Right atrium auricular region (tissue), 2 donors: Measurements from ENCODE around the gene KRTAP10-3. TPM values are rescaled to one million over a fixed set of nuclear protein-coding genes. Genes with fewer than 3 reads are reported as not detected.

ENCODE experiments used
- DNase-seq: peaks from one replicate; pipeline ENCODE4 v3.0.0-alpha.2; 2019; ENCODE audit warnings: low spot score
- H3K27ac ChIP-seq, 2 donors: fragments of 200-600 bp; sonication (generic); 1 replicate in 1 of 2; 2 replicates in 1 of 2; pipeline ENCODE4 v1.5.1; 2016 to 2019
- H3K27me3 ChIP-seq, 2 donors: fragments of 200-600 bp; sonication (generic); one replicate each; pipeline versions ENCODE4 v1.5.1 to v1.6.0; 2017 to 2019
- H3K36me3 ChIP-seq: fragments of 200-600 bp; sonication (generic); one replicate; pipeline ENCODE4 v1.5.1; 2016
- H3K4me1 ChIP-seq, 2 donors: fragments of 200-600 bp; sonication (generic); one replicate each; pipeline versions ENCODE4 v1.5.1 to v1.6.0; 2017 to 2019
- H3K4me3 ChIP-seq, 2 donors: fragments of 200-600 bp; sonication (generic); 1 replicate in 1 of 2; 2 replicates in 1 of 2; pipeline ENCODE4 v1.5.1; 2017 to 2019; ENCODE audit warnings: mild to moderate bottlenecking in 1 of 2, moderate library complexity in 1 of 2
- H3K9me3 ChIP-seq, 2 donors: fragments of 200-600 bp; sonication (generic); one replicate each; pipeline ENCODE4 v1.5.1; 2019
- CTCF ChIP-seq, 2 donors: fragments of 200-600 bp; sonication (generic); IDR thresholded peaks; one replicate each; pipeline ENCODE4 v1.5.1; 2019; ENCODE audit warnings: antibody characterized with exemption in 2 of 2
- total RNA-seq, 2 donors: library from RNA; depleted of rRNA; stranded (reverse); fragments of >200 nt; gene quantifications; one replicate each; pipeline ENCODE4 v1.1.0, GENCODE V29; 2016

Gene KRTAP10-3
- total RNA-seq, 2 donors from 2014 or later, result not detected

- no peaks in the 10 kb centered on the region for H3K4me1 ChIP-seq
- no peaks in the 10 kb centered on the region for H3K27me3 ChIP-seq
- H3K9me3 ChIP-seq, result no peaks in the 10 kb centered on the region
- TF ChIP-seq CTCF (IDR thresholded peaks at IDR 0.05), result no peak
- no peak overlapping the region for H3K4me3 ChIP-seq
- H3K27ac ChIP-seq, result no peak overlapping the region
- H3K36me3 ChIP-seq, result no peaks in the 10 kb centered on the region
- DNase-seq, result no peak
These were observed 25.3 kb downstream of the KRTAP10-3 start for GRCh38 chr21:44533121-44533890.

- Histone ChIP-seq H3K27me3 (no peaks in the 10 kb centered on the region), H3K9me3 (no peaks in the 10 kb centered on the region), H3K27ac (no peak overlapping the region), H3K36me3 (no peaks in the 10 kb centered on the region), H3K4me1 (no peaks in the 10 kb centered on the region), H3K4me3 (no peak overlapping the region)
- no peak for DNase-seq
- no peak for TF ChIP-seq CTCF (IDR thresholded peaks at IDR 0.05)
These were observed 25.9 kb downstream of the KRTAP10-3 start for GRCh38 chr21:44532712-44533111.

- Histone ChIP-seq H3K9me3 (no peaks in the 10 kb centered on the region), H3K27ac (no peak overlapping the region), H3K36me3 (no peaks in the 10 kb centered on the region), H3K4me3 (no peak overlapping the region), H3K4me1 (no peaks in the 10 kb centered on the region), H3K27me3 (no peaks in the 10 kb centered on the region)
- DNase-seq, result no peak
- TF ChIP-seq CTCF (IDR thresholded peaks at IDR 0.05), result no peak
These were observed 26.7 kb downstream of the KRTAP10-3 start for GRCh38 chr21:44531606-44532564.

- Histone ChIP-seq H3K27me3 (no peaks in the 10 kb centered on the region), H3K9me3 (no peaks in the 10 kb centered on the region), H3K4me1 (no peaks in the 10 kb centered on the region), H3K4me3 (no peak overlapping the region), H3K36me3 (no peaks in the 10 kb centered on the region), H3K27ac (no peak overlapping the region)
- TF ChIP-seq CTCF (IDR thresholded peaks at IDR 0.05), result no peak
- DNase-seq, result no peak
These were observed 27.5 kb downstream of the KRTAP10-3 start for GRCh38 chr21:44530903-44531605.

- no peak for DNase-seq
- H3K9me3 ChIP-seq, result no peaks in the 10 kb centered on the region
- no peaks in the 10 kb centered on the region for H3K4me1 ChIP-seq
- no peaks in the 10 kb centered on the region for H3K27me3 ChIP-seq
- no peak overlapping the region for H3K4me3 ChIP-seq
- H3K36me3 ChIP-seq, result no peaks in the 10 kb centered on the region
- no peak for TF ChIP-seq CTCF (IDR thresholded peaks at IDR 0.05)
- H3K27ac ChIP-seq, result no peak overlapping the region
These were observed 28.2 kb downstream of the KRTAP10-3 start for GRCh38 chr21:44530221-44530902.
